NCI-H1417 (cell line): ENCODE data around the gene CUZD1.
A peak's percentile ranks its signal among the peaks of the same experiment; 100 is the strongest.

Experiments used
- DNase-seq, 3 experiments: peaks; one replicate each; lab custom pipeline; 2025; lab: John Stamatoyannopoulos, UW

Gene CUZD1

GRCh38 chr10:122855745-122856144 is 10.1 kb upstream of the CUZD1 start:
- no peak for DNase-seq

GRCh38 chr10:122854648-122855047 is 9.0 kb upstream of the CUZD1 start:
- no peak for DNase-seq

DNA sequence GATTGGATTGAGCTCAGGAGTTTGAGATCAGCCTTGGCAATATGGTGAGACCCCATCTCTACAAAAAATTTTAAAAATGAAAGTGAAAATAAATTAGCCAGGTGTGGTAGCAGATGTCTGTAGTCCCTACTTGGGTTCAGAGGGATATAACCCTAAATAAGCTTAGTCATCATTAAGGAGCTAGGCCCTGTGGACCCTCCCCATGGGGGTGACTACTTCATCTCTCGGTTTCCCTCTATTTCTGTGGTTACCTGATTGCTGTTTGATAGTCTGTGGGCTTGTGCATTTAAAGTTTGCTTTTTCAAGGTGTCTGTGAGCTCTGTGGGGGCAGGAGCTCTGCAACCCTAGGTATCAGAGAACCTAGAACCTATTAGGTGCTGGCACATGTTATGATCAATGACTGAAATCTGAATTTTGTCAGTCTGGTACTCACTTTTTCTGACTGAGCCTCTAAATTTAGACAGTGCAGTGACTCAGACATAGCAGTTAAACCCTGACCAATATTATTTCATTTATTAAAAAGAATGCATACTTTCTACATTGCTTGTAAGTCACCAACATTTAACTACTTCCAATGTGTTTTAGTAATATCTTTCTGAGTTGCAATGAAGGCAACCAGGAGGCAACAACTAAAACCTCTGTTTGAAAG is 8.1 kb upstream of the CUZD1 start:
- DNase-seq, result no peak

DNA sequence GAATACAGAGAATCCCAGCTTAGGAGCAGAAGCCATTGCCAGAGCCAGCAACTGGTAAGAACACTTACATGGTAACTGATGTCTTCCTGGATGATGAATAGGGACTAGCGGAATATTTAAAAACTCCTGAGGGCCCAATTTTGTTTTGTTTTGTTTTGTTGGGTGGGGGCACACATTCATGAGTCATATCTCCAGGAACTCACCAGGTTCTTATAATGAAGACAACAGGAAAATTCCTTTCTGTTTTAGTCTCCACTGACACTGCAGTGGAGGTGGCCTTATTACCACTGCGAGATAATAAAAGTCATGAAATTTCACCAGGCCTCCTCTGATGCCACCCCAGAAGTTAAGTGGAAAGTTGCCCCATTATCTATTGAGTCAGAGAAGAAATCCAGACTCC is 6.6 kb upstream of the CUZD1 start:
- no peak for DNase-seq

- DNase-seq, result no peak
Measured at GRCh38 chr10:122850705-122851640, 5.3 kb upstream of the CUZD1 start.

GRCh38 chr10:122849900-122850605 is 4.4 kb upstream of the CUZD1 start:
- DNase-seq, result no peak

DNA sequence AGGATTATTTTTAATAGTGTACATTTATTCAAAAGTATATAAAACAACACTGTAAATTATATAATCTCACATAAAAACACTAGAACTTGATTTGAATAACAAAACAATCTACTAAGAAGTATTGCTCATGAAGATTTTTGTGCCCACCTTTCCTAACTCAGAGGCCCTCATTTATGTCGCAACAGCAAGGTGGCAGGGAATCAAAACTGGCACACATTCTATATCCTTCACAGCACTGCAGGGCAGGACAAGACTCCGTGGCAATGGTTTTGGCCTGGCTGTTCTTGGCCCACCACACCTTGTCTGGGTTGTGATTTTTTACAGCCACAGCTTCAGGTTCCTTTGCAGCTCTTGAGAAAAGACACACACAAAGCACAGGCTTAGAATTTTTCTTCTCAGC is 3.4 kb upstream of the CUZD1 start:
- no peak for DNase-seq

GRCh38 chr10:122847782-122848604 is 2.3 kb upstream of the CUZD1 start:
- peak in 1 of 3 experiments; percentile 50 for DNase-seq

- DNase-seq, result no peak
Measured at GRCh38 chr10:122844146-122844545, 1.5 kb downstream of the CUZD1 start.

- no peak for DNase-seq
Measured at GRCh38 chr10:122841569-122841968, 4.1 kb downstream of the CUZD1 start.

GRCh38 chr10:122839505-122839904 is 6.2 kb downstream of the CUZD1 start:
- no peak for DNase-seq

DNA sequence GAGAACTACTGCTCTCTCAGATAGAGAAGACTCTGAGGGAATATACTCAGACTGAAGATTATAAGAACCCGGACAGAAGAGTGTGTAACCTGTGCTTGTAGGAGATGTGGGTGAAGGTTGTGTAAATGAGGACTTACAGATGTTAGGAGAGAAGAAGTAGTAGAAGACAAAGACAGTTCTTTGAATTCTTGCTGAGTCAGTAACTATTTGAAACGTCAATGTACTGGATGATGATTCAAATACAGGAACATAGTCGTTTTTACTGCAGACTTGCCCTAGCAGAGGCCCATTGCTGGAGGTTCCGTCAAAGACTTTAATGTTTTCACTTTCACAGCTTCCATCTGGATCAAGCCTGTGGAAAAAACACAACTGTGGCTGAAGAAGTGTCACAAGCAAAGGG is 6.8 kb downstream of the CUZD1 start:
- no peak for DNase-seq

DNA sequence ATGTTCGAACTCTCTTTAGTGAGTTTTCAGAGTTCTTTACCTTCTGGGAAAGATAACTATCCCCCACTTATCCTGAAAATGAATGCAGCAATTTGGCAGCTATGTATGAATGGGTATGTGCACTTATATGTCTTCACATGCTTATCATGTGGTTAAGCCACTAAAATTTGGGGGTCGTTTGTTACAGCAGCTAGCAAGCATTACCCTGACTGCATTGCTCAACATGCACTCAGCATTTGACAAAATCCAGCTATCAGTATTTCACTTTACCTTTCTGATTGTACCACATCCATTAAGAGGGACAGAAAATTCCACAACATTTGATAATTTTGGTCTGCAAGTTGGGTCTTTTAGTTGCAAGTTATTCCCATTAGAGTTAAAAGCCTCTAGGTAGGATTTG is 9.7 kb downstream of the CUZD1 start:
- DNase-seq, result no peak

DNA sequence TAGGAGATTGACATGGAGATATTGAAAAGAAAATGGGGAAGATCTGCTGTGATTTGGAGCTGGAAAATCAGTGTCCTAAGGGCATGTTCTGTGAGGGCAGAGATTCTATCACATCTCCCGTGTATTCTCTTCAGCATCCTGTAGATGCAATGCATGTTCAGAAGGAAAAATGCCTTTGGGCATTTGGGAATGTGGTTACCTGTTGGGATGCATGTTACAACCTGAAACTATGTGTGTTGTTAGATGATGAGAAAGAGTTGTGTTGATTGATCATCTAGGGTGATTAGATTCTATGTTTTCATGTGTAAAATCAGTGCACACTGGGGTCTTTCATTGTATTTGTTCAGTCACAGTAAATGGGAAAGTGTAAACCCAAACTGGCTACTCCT is 14.7 kb downstream of the CUZD1 start:
- DNase-seq, result no peak

DNA sequence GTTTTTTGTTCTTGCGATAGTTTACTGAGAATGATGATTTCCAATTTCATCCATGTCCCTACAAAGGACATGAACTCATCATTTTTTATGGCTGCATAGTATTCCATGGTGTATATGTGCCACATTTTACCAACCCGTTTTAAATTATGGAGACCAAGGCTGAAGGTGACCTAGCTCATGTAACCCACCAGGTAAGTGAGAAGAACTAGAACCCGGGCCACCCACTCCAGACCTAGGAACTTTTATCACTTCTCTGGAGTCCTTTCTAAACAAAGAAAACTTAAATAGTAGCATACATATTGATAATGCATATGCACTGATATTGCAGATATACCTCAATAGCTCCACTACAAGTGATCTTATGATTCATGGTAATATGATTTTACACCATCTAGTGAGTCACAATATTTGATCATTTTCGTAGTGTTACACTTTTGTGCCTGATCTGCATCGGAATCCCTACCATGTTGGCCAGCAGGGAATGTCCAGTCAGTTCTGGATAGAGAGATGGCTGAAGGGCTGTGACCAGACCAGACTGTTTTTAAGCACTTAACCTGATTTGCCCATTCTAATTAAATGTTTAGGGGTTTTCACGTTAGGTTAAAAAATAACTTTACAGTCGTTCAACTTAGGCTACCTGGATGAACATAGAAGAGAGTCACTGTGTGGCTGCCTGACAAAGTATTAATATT is 15.2 kb downstream of the CUZD1 start:
- no peak for DNase-seq

- DNase-seq, result no peak
Measured at GRCh38 chr10:122829454-122829853, 16.2 kb downstream of the CUZD1 start.

DNA sequence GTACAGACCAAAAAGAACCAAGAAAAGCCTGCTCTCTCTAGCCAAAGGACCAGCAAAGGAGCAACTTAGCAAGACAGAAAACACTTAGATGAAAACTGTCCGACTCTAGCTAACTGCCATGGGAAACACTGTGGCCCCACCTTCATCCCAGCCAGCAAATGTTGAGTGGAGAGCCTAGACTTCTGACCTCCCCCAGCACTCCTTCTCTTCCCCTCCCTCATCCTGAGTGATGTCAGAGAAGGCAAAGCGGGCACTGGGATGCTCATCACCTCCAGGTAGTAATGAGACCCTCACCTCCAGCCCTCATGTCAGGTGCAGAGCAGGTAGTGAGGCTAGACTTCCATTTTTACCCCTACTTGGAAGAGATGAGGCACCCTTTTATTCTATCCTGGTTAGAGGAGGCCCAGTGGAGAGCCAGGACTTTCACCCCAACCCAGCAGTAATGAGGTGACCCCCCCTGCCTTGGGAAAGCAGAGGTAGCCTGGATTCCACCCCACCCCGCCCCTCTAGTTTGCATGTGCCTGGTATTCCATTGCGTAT is 16.9 kb downstream of the CUZD1 start:
- DNase-seq, result no peak

- no peak for DNase-seq
Measured at GRCh38 chr10:122827302-122827701, 18.4 kb downstream of the CUZD1 start.

GRCh38 chr10:122822973-122823690 is 22.5 kb downstream of the CUZD1 start:
- DNase-seq, result no peak

GRCh38 chr10:122821808-122822207 is 23.8 kb downstream of the CUZD1 start:
- no peak for DNase-seq
